A549 (cell line): Measurements from ENCODE around the gene WSCD2. TPM values are rescaled to one million over a fixed set of nuclear protein-coding genes. Genes with fewer than 3 reads are reported as not detected.

Source experiments
- ATAC-seq, 2 experiments: fragments of 200-7000 bp in 1 of 2; fragments of >200 bp in 1 of 2; cut with Nextera tagmentation in 1 of 2; cut with Tn5 transposase in 1 of 2; 3 replicates each; pipeline versions ENCODE4 v1.8.0 to v1.9.1; 2018 to 2020; ENCODE audit warnings: mild to moderate bottlenecking in 1 of 2, moderate library complexity in 1 of 2
- CTCF ChIA-PET: fragments of 300-600 bp; sonication (Branson Sonifier 250); formaldehyde crosslinking; extraction: SDS; loops from one replicate; lab custom pipeline; 2021; ENCODE audit warnings: antibody characterized with exemption, inconsistent platforms; lab: Yijun Ruan, JAX
- POLR2A ChIA-PET: fragments of 350-600 bp; formaldehyde crosslinking; extraction: SDS; loops from one replicate; lab custom pipeline; 2021; ENCODE audit warnings: antibody characterized with exemption, inconsistent platforms; lab: Yijun Ruan, JAX
- DNase-seq, 2 experiments: peaks; one replicate each; pipeline versions ENCODE4 v3.0.0 to v3.0.0-alpha.2; 2011 to 2016; ENCODE audit warnings: low read depth in 1 of 2, low spot score in 1 of 2
- FAIRE-seq: peaks from 2 replicates; lab custom pipeline; 2011; peaks lifted over from hg19 to GRCh38; lab: Jason Lieb, UNC
- H3K27ac ChIP-seq, 2 experiments: fragments of >200 bp; sonication (Bioruptor Twin); formaldehyde crosslinking; 3 replicates each; pipeline ENCODE4 v1.5.1; 2016 to 2017
- H3K4me1 ChIP-seq: fragments of >200 bp; sonication (Bioruptor Twin); formaldehyde crosslinking; 3 replicates; pipeline ENCODE4 v1.6.1; 2016
- H3K4me2 ChIP-seq: fragments of >200 bp; sonication (Bioruptor Twin); formaldehyde crosslinking; 3 replicates; pipeline ENCODE4 v1.6.1; 2016
- H3K4me3 ChIP-seq: fragments of >200 bp; sonication (Bioruptor Twin); formaldehyde crosslinking; 3 replicates; pipeline ENCODE4 v1.5.1; 2016
- H3K9me3 ChIP-seq: fragments of >200 bp; sonication (Bioruptor Twin); formaldehyde crosslinking; 3 replicates; pipeline ENCODE4 v1.6.1; 2016
- BHLHE40 ChIP-seq: IDR thresholded peaks from 2 replicates; pipeline ENCODE4 v1.6.1; 2012; ENCODE audit warnings: low read depth, low read length, inconsistent platforms
- EHF ChIP-seq: fragments of 250-450 bp; sonication (Bioruptor Pico); IDR thresholded peaks from 2 replicates; pipeline ENCODE4 v1.5.0; 2020; ENCODE audit warnings: mild to moderate bottlenecking
- EHMT2 ChIP-seq: fragments of 200-600 bp; sonication (generic); IDR thresholded peaks from 2 replicates; pipeline ENCODE4 v1.6.1; 2016; ENCODE audit warnings: antibody characterized with exemption, low read depth, mild to moderate bottlenecking, moderate library complexity
- ESRRA ChIP-seq: fragments of 150-350 bp; IDR thresholded peaks from 2 replicates; pipeline ENCODE4 v1.6.1; 2014; ENCODE audit warnings: mild to moderate bottlenecking, low read length, borderline replicate concordance
- FOXS1 ChIP-seq: fragments of 250-450 bp; sonication (Bioruptor Pico); IDR thresholded peaks from 2 replicates; pipeline ENCODE4 v1.5.0; 2020; ENCODE audit warnings: mild to moderate bottlenecking, moderate library complexity
- HOXA7 ChIP-seq: fragments of 250-450 bp; sonication (Bioruptor Pico); IDR thresholded peaks from 2 replicates; pipeline ENCODE4 v1.5.0; 2020; ENCODE audit warnings: mild to moderate bottlenecking, moderate library complexity
- HOXB13 ChIP-seq: fragments of 250-450 bp; sonication (Bioruptor Pico); IDR thresholded peaks from 2 replicates; pipeline ENCODE4 v1.5.0; 2020; ENCODE audit warnings: low read depth, mild to moderate bottlenecking, moderate library complexity
- POLR2A ChIP-seq: IDR thresholded peaks from 2 replicates; pipeline ENCODE4 v1.6.1; 2012; ENCODE audit warnings: mild to moderate bottlenecking, low read length
- RAD21 ChIP-seq, 2 experiments: fragments of >200 bp in 1 of 2; sonication (Bioruptor Twin) in 1 of 2; formaldehyde crosslinking in 1 of 2; IDR thresholded peaks in 1 of 2; conservative IDR thresholded peaks in 1 of 2; 2 replicates in 1 of 2; 3 replicates in 1 of 2; pipeline ENCODE4 v1.6.1; 2012 to 2018; ENCODE audit warnings: inconsistent platforms in 1 of 2
- RARB ChIP-seq: fragments of 250-450 bp; sonication (Bioruptor Pico); IDR thresholded peaks from 2 replicates; pipeline ENCODE4 v1.8.0; 2021; ENCODE audit warnings: mild to moderate bottlenecking, moderate library complexity
- RCOR1 ChIP-seq: fragments of 150-350 bp; IDR thresholded peaks from 2 replicates; pipeline ENCODE4 v1.6.1; 2014; ENCODE audit warnings: antibody characterized with exemption, low read length, low read depth
- ZFP36 ChIP-seq: fragments of 450-650 bp; IDR thresholded peaks from 2 replicates; pipeline ENCODE4 v1.6.1; 2014; ENCODE audit warnings: borderline replicate concordance; ENCODE audit not compliant: partially characterized antibody
- WGBS: methylation state at CpG from one replicate; pipeline ENCODE4 v1.1.6; 2017; ENCODE audit errors: missing lambda C conversion rate; 5-methylcytosine and 5-hydroxymethylcytosine counted together
- polyA plus RNA-seq, 4 experiments: library from polyadenylated mRNA; depleted of rRNA in 3 of 4; stranded (reverse); fragments of >200 nt; fragmentation: RNase III in 1 of 4; extraction: RNeasy Plus Mini Kit Qiagen cat#74134 plus additional on column Dnase treatment in 1 of 4; gene quantifications; 2 replicates in 3 of 4; 3 replicates in 1 of 4; pipeline ENCODE4 v1.2.3, GENCODE V29; 2011 to 2017
- TF ChIP-seq, protein P1 (sequence below): fragments of >200 bp; sonication (Bioruptor Twin); formaldehyde crosslinking; IDR thresholded peaks from 3 replicates; pipeline ENCODE4 v1.6.1; 2016
- TF ChIP-seq, protein P2 (sequence below): fragments of 250-450 bp; sonication (Bioruptor Pico); IDR thresholded peaks from 2 replicates; pipeline ENCODE4 v1.5.0; 2021; ENCODE audit warnings: mild to moderate bottlenecking, moderate library complexity, borderline replicate concordance
- TF ChIP-seq, protein P3 (sequence below): fragments of 250-450 bp; sonication (Bioruptor Pico); IDR thresholded peaks from 2 replicates; pipeline ENCODE4 v1.5.0; 2020; ENCODE audit warnings: low read depth, mild to moderate bottlenecking, moderate library complexity

WSCD2 gene
- polyA plus RNA-seq, 2 of the 4 experiments (the other 2 are of a cell fraction) = not detected

DNA sequence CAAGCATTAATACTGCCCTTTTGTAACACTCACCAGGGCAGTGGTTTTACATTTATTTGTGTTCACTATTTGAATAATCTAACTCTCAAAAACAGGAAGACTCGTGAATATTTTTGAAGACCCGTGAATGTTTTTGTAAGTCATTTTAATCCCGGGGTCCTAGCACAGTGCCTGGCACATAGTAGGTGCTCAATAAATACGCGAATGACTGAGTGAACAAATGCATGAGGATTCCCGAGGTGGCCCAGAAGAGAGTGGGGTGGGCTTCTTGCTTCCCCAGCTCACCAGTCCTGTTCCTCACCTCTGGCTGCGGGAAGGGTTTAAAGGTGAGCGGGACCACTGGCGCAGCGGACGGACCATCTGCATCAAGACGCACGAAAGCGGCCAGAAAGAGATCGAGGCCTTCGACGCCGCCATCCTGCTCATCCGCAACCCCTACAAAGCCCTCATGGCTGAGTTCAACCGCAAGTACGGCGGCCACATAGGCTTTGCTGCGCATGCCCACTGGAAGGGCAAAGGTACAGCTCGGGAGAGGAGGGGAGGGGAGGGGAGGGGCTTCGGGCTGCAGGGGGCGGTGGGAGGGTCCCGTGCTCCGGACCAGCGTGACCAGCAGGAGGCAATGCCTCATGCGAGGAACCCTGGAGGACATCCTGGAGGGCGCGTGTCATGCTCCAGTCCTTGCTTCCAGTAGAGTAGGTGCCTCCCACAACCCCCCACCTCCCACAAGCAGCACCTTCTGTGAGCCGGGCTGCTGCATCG, 111.1 kb downstream of the WSCD2 start:
- no peak for ATAC-seq
- Histone ChIP-seq H3K27ac (no peak overlapping the region), H3K4me1 (no peaks in the 10 kb centered on the region), H3K4me3 (no peak overlapping the region), H3K4me2 (no peak overlapping the region), H3K9me3 (peaks cover 5% of the 10 kb centered on the region; the same call in 2 of the 3 replicates)
- ChIA-PET POLR2A (no interaction called here), CTCF (no interaction called here)
- 37% methylated on average over 26 of the region's 34 CpGs for WGBS
- TF ChIP-seq, protein P1, sequence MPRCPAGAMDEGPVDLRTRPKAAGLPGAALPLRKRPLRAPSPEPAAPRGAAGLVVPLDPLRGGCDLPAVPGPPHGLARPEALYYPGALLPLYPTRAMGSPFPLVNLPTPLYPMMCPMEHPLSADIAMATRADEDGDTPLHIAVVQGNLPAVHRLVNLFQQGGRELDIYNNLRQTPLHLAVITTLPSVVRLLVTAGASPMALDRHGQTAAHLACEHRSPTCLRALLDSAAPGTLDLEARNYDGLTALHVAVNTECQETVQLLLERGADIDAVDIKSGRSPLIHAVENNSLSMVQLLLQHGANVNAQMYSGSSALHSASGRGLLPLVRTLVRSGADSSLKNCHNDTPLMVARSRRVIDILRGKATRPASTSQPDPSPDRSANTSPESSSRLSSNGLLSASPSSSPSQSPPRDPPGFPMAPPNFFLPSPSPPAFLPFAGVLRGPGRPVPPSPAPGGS = no peak
- TF ChIP-seq RARB (CRISPR knock-in tag) (no peak), EHMT2 (no peak), ESRRA (no peak), FOXS1 (CRISPR knock-in tag) (no peak), POLR2A (no peak)
- TF ChIP-seq, protein P2, sequence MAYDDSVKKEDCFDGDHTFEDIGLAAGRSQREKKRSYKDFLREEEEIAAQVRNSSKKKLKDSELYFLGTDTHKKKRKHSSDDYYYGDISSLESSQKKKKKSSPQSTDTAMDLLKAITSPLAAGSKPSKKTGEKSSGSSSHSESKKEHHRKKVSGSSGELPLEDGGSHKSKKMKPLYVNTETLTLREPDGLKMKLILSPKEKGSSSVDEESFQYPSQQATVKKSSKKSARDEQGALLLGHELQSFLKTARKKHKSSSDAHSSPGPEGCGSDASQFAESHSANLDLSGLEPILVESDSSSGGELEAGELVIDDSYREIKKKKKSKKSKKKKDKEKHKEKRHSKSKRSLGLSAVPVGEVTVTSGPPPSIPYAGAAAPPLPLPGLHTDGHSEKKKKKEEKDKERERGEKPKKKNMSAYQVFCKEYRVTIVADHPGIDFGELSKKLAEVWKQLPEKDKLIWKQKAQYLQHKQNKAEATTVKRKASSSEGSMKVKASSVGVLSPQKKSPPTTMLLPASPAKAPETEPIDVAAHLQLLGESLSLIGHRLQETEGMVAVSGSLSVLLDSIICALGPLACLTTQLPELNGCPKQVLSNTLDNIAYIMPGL = no peak
- FAIRE-seq = no peak
- DNase-seq = no peak

DNA sequence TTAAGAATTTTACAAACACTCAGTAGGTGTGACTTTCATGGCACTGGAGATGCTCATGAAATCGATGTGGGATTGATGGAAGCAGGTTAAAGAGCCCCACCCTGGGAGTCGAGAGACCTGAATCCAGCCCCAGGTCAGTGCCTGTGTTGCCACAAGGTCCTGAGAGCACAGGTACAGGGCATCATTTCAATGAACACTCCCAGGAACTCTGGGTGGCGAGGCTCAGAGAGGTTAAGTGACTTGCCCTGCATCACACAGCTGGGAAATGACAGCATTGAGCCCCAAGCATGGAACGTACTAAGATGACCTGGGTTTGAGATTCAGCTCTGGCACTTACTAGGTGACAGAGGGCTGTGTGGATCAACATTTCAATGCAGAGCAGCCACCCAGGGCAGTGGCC, 111.8 kb downstream of the WSCD2 start:
- Histone ChIP-seq H3K4me2 (no peak overlapping the region), H3K4me3 (no peak overlapping the region), H3K4me1 (no peaks in the 10 kb centered on the region), H3K9me3 (peaks cover 5% of the 10 kb centered on the region; the same call in 2 of the 3 replicates), H3K27ac (no peak overlapping the region)
- ChIA-PET CTCF (no interaction called here), POLR2A (no interaction called here)
- TF ChIP-seq ZFP36 (no peak), HOXA7 (CRISPR knock-in tag) (no peak), RCOR1 (no peak), ESRRA (no peak), RAD21 (conservative IDR thresholded peaks at IDR 0.05 in 1 of 2, IDR thresholded peaks at IDR 0.05 in 1 of 2) (no peak), EHF (CRISPR knock-in tag) (no peak), EHMT2 (no peak), BHLHE40 (no peak), HOXB13 (CRISPR knock-in tag) (no peak)
- TF ChIP-seq, protein P2 = no peak
- TF ChIP-seq, protein P3, sequence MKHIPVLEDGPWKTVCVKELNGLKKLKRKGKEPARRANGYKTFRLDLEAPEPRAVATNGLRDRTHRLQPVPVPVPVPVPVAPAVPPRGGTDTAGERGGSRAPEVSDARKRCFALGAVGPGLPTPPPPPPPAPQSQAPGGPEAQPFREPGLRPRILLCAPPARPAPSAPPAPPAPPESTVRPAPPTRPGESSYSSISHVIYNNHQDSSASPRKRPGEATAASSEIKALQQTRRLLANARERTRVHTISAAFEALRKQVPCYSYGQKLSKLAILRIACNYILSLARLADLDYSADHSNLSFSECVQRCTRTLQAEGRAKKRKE = no peak
- WGBS = 18% methylated on average over 4 of the region's 4 CpGs
- no peak for DNase-seq
- ATAC-seq = no peak
- no peak for FAIRE-seq
